Measurements from ENCODE around the gene LRFN2.

Gene LRFN2

DNA sequence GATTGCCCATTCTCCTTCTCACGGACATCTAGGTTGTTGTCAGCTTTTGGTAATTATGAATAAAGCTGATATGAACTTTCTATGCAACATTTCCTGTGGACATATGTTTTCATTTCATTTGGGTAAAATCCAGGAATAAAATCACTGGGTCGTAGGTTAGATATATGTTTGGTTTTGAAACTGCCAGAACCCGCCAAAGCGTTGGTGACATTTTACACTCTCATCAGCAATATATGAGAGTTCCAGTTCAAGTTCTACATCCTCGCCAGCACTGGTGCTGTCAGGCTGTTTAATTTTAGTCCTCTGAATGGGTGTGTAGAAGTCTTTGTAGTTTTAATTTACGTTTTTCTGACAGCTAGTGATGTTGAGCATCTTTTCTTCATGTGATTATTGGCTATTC lies 27.5 kb upstream of the LRFN2 start:
- Histone ChIP-seq H3K27me3 (ENCODE audit: insufficient read depth, low read length) (no peaks in the 10 kb centered on the region), H3K9me3 (ENCODE audit: insufficient read depth, low read depth, low read length) (no peaks in the 10 kb centered on the region), H3K4me1 (ENCODE audit: insufficient read depth, low read length) (no peaks in the 10 kb centered on the region), H3K9ac (ENCODE audit: low read depth, low read length) (no peak overlapping the region), H3K36me3 (ENCODE audit: insufficient read depth, low read length) (no peaks in the 10 kb centered on the region), H3K27ac (ENCODE audit: low read depth, low read length) (no peak overlapping the region), H3K4me3 (ENCODE audit: low read length) (no peak overlapping the region)
- WGBS, result 84% methylated on average over 3 of the region's 6 CpGs

DNA sequence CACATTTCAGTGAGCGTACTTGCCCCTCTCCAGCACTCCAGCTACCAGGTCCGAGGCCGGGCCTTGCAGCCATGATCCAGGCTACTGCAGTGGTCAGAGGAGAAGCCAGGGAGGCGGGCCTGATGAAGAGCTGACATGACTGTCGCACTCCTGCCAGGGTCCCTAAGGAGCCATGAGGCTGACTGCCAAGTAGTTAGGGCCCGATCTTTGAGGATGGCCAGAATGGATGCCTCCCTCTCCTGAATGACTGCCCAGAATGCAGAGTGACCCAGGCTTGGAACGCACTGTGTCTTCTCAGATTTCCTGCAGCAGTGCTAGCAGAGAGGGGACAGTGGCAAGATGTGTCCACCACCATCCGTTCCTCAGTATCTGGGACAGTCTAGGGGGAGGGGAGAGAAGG lies 24.7 kb upstream of the LRFN2 start:
- Histone ChIP-seq H3K9ac (ENCODE audit: low read depth, low read length) (no peak overlapping the region), H3K27me3 (ENCODE audit: insufficient read depth, low read length) (no peaks in the 10 kb centered on the region), H3K36me3 (ENCODE audit: insufficient read depth, low read length) (no peaks in the 10 kb centered on the region), H3K4me3 (ENCODE audit: low read length) (no peak overlapping the region), H3K9me3 (ENCODE audit: insufficient read depth, low read depth, low read length) (no peaks in the 10 kb centered on the region), H3K27ac (ENCODE audit: low read depth, low read length) (no peak overlapping the region), H3K4me1 (ENCODE audit: insufficient read depth, low read length) (no peaks in the 10 kb centered on the region)
- 90% methylated on average over 8 of the region's 8 CpGs for WGBS

DNA sequence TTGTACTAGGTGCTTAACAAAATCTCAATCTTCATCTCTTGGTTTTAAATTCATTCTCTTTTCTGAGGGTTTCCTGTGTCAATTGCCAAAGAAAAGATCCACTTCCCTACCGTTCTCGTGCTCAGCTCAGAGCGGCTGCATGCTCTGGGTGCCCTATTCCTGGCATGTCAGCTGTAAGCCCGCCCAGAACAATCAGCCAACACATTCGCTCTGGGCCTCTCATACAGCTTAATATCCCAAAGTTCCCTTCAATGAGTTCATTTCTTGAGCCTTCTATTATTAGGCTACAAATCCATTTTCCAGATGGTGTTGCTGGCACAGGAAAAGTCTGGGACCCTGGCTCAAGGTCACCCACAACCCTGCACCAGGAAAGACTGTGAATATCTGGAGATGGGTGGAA lies 24.3 kb upstream of the LRFN2 start:
- H3K27me3 ChIP-seq (ENCODE audit: insufficient read depth, low read length), result no peaks in the 10 kb centered on the region
- 89% methylated on average over 5 of the region's 5 CpGs for WGBS
- H3K9me3 ChIP-seq (ENCODE audit: insufficient read depth, low read depth, low read length), result no peaks in the 10 kb centered on the region
- no peaks in the 10 kb centered on the region for H3K36me3 ChIP-seq (ENCODE audit: insufficient read depth, low read length)
- no peaks in the 10 kb centered on the region for H3K4me1 ChIP-seq (ENCODE audit: insufficient read depth, low read length)
- H3K27ac ChIP-seq (ENCODE audit: low read depth, low read length), result no peak overlapping the region
- no peak overlapping the region for H3K9ac ChIP-seq (ENCODE audit: low read depth, low read length)
- H3K4me3 ChIP-seq (ENCODE audit: low read length), result no peak overlapping the region

DNA sequence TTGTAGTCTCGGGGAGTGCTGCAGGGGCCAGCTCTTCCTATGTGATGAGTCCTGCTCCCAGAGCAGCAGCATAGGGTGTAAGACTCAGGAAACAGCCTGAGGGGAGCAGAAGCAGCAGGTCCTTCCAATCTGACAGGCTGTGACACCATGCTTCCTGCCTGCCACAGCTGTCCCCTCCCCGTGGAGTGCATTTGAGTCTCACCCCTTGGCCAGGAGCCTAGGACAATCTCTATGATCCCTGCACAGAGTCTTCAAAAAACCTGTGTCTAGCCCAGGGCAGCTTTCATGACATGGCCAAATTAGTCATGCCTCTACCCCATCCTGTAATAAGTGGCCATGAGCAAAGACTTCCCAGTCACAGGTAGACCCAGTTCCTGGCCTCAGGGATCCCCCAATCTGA lies 23.1 kb upstream of the LRFN2 start:
- 90% methylated on average over 2 of the region's 2 CpGs for WGBS
- Histone ChIP-seq H3K4me3 (ENCODE audit: low read length) (no peak overlapping the region), H3K9ac (ENCODE audit: low read depth, low read length) (no peak overlapping the region), H3K4me1 (ENCODE audit: insufficient read depth, low read length) (no peaks in the 10 kb centered on the region), H3K27me3 (ENCODE audit: insufficient read depth, low read length) (peaks cover 1% of the 10 kb centered on the region; the same call in 1 of the 2 replicates), H3K36me3 (ENCODE audit: insufficient read depth, low read length) (no peaks in the 10 kb centered on the region), H3K27ac (ENCODE audit: low read depth, low read length) (no peak overlapping the region), H3K9me3 (ENCODE audit: insufficient read depth, low read depth, low read length) (no peaks in the 10 kb centered on the region)

DNA sequence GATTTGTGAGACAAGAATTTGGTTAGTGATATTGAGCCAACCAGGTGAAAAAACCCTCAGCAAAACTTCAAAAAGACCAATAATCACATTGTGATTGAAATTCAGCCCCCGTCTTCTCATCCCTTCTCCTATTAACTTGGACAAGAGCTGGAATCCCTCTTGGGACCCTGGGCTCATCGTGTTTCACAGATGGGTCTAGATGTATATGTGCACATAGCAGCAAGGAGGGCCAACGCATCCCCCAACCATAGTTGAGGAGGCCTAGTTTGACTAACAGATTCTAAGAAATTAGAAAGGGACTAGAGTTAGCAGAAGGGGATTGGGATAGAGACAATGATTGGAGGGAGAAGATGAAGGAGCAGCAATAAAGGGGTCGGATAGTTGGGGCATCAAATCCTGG lies 19.8 kb upstream of the LRFN2 start:
- Histone ChIP-seq H3K27me3 (ENCODE audit: insufficient read depth, low read length) (peaks cover 10% of the 10 kb centered on the region; the same call in 1 of the 2 replicates), H3K27ac (ENCODE audit: low read depth, low read length) (no peak overlapping the region), H3K4me1 (ENCODE audit: insufficient read depth, low read length) (no peaks in the 10 kb centered on the region), H3K9ac (ENCODE audit: low read depth, low read length) (no peak overlapping the region), H3K4me3 (ENCODE audit: low read length) (no peak overlapping the region), H3K9me3 (ENCODE audit: insufficient read depth, low read depth, low read length) (no peaks in the 10 kb centered on the region), H3K36me3 (ENCODE audit: insufficient read depth, low read length) (no peaks in the 10 kb centered on the region)
- 88% methylated on average over 4 of the region's 4 CpGs for WGBS

DNA sequence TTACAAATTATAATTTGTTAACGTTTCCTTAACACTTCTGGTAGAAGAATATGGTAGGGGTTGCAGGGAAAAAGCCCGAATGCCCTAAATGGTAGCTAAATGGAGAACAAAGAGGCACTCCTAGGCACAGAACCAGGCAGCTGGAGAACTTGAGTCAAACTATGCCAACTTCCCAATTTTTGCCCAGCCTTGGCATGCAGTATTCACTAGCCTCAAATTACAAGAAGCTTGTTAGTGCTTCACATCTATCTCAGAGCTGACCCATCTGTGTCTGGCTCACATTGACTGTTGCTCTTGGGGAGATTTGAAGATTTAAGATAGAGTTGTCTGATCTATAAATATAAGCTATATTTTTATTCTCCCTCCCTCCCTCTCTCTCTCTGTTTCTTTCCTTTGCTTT lies 19.4 kb upstream of the LRFN2 start:
- peaks cover 10% of the 10 kb centered on the region; the same call in 1 of the 2 replicates for H3K27me3 ChIP-seq (ENCODE audit: insufficient read depth, low read length)
- no peak overlapping the region for H3K27ac ChIP-seq (ENCODE audit: low read depth, low read length)
- H3K4me3 ChIP-seq (ENCODE audit: low read length), result no peak overlapping the region
- H3K9ac ChIP-seq (ENCODE audit: low read depth, low read length), result no peak overlapping the region
- WGBS, result 95% methylated on average over 2 of the region's 2 CpGs
- no peaks in the 10 kb centered on the region for H3K4me1 ChIP-seq (ENCODE audit: insufficient read depth, low read length)
- no peaks in the 10 kb centered on the region for H3K36me3 ChIP-seq (ENCODE audit: insufficient read depth, low read length)
- no peaks in the 10 kb centered on the region for H3K9me3 ChIP-seq (ENCODE audit: insufficient read depth, low read depth, low read length)

DNA sequence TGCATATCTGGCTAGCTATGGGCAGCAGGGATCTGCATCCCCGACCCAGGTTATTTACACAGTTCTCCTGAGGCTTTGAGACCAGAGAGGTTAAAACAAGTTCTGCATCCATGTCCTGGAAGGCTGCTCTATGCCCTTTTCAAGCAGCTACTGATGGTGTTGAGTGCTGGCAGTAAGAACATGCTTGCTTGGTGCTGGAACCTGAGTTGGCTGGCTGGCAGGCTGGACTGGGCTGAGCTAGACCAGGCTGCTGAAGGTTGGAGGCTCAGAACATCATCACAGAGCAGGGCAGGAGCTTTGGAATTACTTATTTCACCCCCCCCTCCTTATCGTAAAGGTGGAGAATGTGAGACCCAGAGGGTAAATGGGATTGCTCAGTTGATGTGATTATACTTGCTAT lies 16.9 kb upstream of the LRFN2 start:
- H3K27ac ChIP-seq (ENCODE audit: low read depth, low read length), result no peak overlapping the region
- peaks cover 21% of the 10 kb centered on the region for H3K27me3 ChIP-seq (ENCODE audit: insufficient read depth, low read length)
- no peaks in the 10 kb centered on the region for H3K36me3 ChIP-seq (ENCODE audit: insufficient read depth, low read length)
- H3K4me1 ChIP-seq (ENCODE audit: insufficient read depth, low read length), result no peaks in the 10 kb centered on the region
- 83% methylated on average over 1 of the region's 2 CpGs for WGBS
- H3K9me3 ChIP-seq (ENCODE audit: insufficient read depth, low read depth, low read length), result no peaks in the 10 kb centered on the region
- no peak overlapping the region for H3K4me3 ChIP-seq (ENCODE audit: low read length)
- H3K9ac ChIP-seq (ENCODE audit: low read depth, low read length), result no peak overlapping the region

DNA sequence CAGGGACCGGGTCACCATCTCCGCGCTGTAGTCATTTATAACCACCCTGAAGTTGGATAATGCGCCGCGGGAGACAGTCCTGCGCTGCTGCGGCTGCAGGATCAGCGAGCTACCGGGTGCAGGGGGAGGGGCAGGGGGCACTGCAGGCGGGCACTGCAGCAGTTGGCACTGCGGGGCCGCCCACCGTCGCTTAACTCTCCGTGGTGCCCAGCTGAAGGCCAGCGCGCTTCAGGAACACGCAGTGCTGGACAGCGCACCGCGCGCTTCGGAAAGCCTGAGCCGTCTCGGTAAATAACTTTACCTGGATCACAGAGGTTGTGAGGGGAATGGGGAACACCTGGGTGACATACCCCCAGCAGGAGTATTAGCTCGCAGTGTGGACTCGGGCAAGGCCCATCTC lies 12.4 kb upstream of the LRFN2 start:
- Histone ChIP-seq H3K27ac (ENCODE audit: low read depth, low read length) (no peak overlapping the region), H3K4me3 (ENCODE audit: low read length) (no peak overlapping the region), H3K9ac (ENCODE audit: low read depth, low read length) (no peak overlapping the region), H3K4me1 (ENCODE audit: insufficient read depth, low read length) (no peaks in the 10 kb centered on the region), H3K27me3 (ENCODE audit: insufficient read depth, low read length) (peaks cover 30% of the 10 kb centered on the region), H3K36me3 (ENCODE audit: insufficient read depth, low read length) (no peaks in the 10 kb centered on the region), H3K9me3 (ENCODE audit: insufficient read depth, low read depth, low read length) (no peaks in the 10 kb centered on the region)
- 33% methylated on average over 28 of the region's 28 CpGs for WGBS

DNA sequence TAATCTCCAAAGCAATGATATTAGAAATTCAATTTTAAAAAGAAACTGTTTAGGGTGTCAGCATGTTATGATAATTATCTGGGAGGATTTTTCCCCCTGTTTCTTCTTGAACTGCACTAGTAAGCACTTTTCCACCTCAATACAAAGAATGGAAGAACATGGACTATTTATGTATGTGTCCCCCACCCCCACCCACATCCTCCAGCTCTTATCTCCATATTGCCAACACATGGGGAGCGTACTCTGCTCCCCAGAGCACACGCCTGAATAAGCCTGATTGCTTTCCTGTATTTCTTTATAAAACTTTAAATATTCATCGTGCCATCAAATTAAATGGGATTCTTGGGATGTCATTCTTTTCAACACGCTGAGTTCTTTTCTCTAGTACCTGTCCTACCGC lies 11.4 kb upstream of the LRFN2 start:
- H3K36me3 ChIP-seq (ENCODE audit: insufficient read depth, low read length), result no peaks in the 10 kb centered on the region
- 91% methylated on average over 5 of the region's 5 CpGs for WGBS
- no peak overlapping the region for H3K27ac ChIP-seq (ENCODE audit: low read depth, low read length)
- no peaks in the 10 kb centered on the region for H3K9me3 ChIP-seq (ENCODE audit: insufficient read depth, low read depth, low read length)
- no peaks in the 10 kb centered on the region for H3K4me1 ChIP-seq (ENCODE audit: insufficient read depth, low read length)
- no peak overlapping the region for H3K4me3 ChIP-seq (ENCODE audit: low read length)
- peaks cover 28% of the 10 kb centered on the region for H3K27me3 ChIP-seq (ENCODE audit: insufficient read depth, low read length)
- no peak overlapping the region for H3K9ac ChIP-seq (ENCODE audit: low read depth, low read length)

DNA sequence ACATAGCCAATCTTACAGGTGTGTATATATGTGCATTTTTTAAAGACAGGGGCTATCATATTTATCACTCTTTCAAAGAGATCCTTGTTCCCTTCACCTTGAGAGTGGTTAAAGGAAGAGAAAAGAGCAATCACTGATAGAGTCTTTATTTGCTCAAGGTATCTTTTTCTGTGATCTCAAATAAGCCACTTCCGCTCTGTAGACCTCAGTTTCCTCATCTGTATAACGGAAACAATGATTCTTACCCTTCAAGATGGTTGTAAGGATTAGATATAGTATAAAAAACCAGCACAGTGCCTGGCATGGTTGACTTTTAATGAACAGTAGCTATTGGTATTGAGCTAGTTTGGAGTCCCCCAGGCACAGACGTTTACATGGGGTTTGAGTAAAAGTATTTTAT lies 10.1 kb upstream of the LRFN2 start:
- H3K9me3 ChIP-seq (ENCODE audit: insufficient read depth, low read depth, low read length), result no peaks in the 10 kb centered on the region
- H3K9ac ChIP-seq (ENCODE audit: low read depth, low read length), result no peak overlapping the region
- peaks cover 28% of the 10 kb centered on the region for H3K27me3 ChIP-seq (ENCODE audit: insufficient read depth, low read length)
- H3K4me3 ChIP-seq (ENCODE audit: low read length), result no peak overlapping the region
- 85% methylated on average over 3 of the region's 3 CpGs for WGBS
- H3K4me1 ChIP-seq (ENCODE audit: insufficient read depth, low read length), result no peaks in the 10 kb centered on the region
- H3K36me3 ChIP-seq (ENCODE audit: insufficient read depth, low read length), result no peaks in the 10 kb centered on the region
- no peak overlapping the region for H3K27ac ChIP-seq (ENCODE audit: low read depth, low read length)

DNA sequence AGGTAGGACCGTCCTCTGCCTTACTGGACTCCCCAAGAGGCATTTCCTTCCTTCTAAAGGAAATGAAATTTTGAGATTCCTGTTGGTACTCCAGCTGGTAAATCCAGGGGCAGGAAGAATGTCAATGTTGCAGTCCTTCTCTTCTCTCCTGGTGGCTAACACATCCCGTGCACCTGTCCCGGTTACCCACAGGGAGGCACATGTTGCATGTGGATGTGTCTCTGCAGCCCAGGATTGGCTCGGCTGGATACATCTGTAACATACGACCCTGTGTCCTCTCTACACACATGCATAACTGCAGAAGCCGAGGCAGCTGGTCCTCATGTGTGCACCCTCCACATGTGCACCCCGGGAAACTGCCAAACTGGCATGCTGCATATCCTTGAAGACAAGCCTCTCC lies 1.3 kb upstream of the LRFN2 start:
- Histone ChIP-seq H3K4me1 (ENCODE audit: insufficient read depth, low read length) (peaks cover 21% of the 10 kb centered on the region), H3K4me3 (ENCODE audit: low read length) (no peak overlapping the region), H3K9ac (ENCODE audit: low read depth, low read length) (no peak overlapping the region), H3K27me3 (ENCODE audit: insufficient read depth, low read length) (peaks cover 48% of the 10 kb centered on the region), H3K27ac (ENCODE audit: low read depth, low read length) (no peak overlapping the region), H3K9me3 (ENCODE audit: insufficient read depth, low read depth, low read length) (no peaks in the 10 kb centered on the region), H3K36me3 (ENCODE audit: insufficient read depth, low read length) (no peaks in the 10 kb centered on the region)
- 82% methylated on average over 7 of the region's 7 CpGs for WGBS

DNA sequence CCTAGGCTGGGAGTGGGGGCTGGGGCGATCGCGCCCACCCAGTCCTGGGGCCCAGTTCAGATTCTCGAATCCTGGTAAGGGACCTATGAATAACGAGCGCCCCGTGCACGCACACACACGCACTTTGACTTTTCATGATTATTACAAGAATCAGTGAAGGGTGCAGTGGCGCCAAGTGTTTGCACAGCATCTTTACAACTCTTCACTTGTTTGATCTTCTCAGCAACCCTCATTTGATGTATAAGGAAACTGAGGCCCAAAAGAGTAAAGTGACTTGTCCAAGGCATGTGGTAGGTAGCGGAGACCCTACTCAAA lies 863 bp upstream of the LRFN2 start:
- Histone ChIP-seq H3K27ac (ENCODE audit: low read depth, low read length) (no peak overlapping the region), H3K4me3 (ENCODE audit: low read length) (peak overlapping the region; percentile 75; the same call in 1 of the 2 replicates), H3K27me3 (ENCODE audit: insufficient read depth, low read length) (peaks cover 48% of the 10 kb centered on the region), H3K9ac (ENCODE audit: low read depth, low read length) (no peak overlapping the region), H3K9me3 (ENCODE audit: insufficient read depth, low read depth, low read length) (no peaks in the 10 kb centered on the region), H3K4me1 (ENCODE audit: insufficient read depth, low read length) (peaks cover 21% of the 10 kb centered on the region), H3K36me3 (ENCODE audit: insufficient read depth, low read length) (no peaks in the 10 kb centered on the region)
- WGBS, result 40% methylated on average over 11 of the region's 11 CpGs
